Esophagus squamous epithelium (tissue), 4 donors: ENCODE measurements around the gene CD248.
A peak's percentile ranks its signal among the peaks of the same experiment; 100 is the strongest.

Source experiments
- CTCF ChIP-seq, 6 experiments: fragments of 450-650 bp in 4 of 6; fragments of 200-600 bp in 2 of 6; sonication (generic) in 2 of 6; IDR thresholded peaks; one replicate each; pipeline ENCODE4 v1.5.1; 2016 to 2019; ENCODE audit warnings: antibody characterized with exemption in 6 of 6, mild to moderate bottlenecking in 4 of 6, moderate library complexity in 4 of 6
- POLR2A ChIP-seq, 4 donors: fragments of 450-650 bp; IDR thresholded peaks; one replicate each; pipeline ENCODE4 v1.6.1; 2017; ENCODE audit warnings: antibody characterized with exemption in 4 of 4, mild to moderate bottlenecking in 4 of 4, moderate library complexity in 3 of 4

- TF ChIP-seq POLR2A (IDR thresholded peaks at IDR 0.05) (no peak), CTCF (IDR thresholded peaks at IDR 0.05) (peak in 2 of 6 experiments; percentile 85 to 91)
Measured at GRCh38 chr11:66311470-66311964, 5.3 kb downstream of the CD248 start.
